OCI-LY7 (cell line): ENCODE results near the gene IL9. TPM values are rescaled to one million over a fixed set of nuclear protein-coding genes. Genes with fewer than 3 reads are reported as not detected.

ENCODE experiments used
- BruUV-seq: library from RNA; stranded (reverse); fragments of 400-500 nt; replicated peaks from 2 replicates; lab custom pipeline; 2021; lab: Mats Ljungman, UMichigan
- CTCF ChIA-PET: fragments of 300-600 bp; sonication (Branson Sonifier 250); formaldehyde crosslinking; loops from one replicate; lab custom pipeline; 2022; ENCODE audit warnings: antibody characterized with exemption; ENCODE audit not compliant: unreplicated experiment; lab: Charles Lee
- POLR2A ChIA-PET: fragments of 300-600 bp; sonication (Branson Sonifier 250); formaldehyde crosslinking; loops from one replicate; lab custom pipeline; 2022; ENCODE audit warnings: antibody characterized with exemption; lab: Charles Lee
- DNase-seq: peaks from one replicate; pipeline ENCODE4 v3.0.0-alpha.2; 2015; ENCODE audit warnings: low spot score
- H2AFZ ChIP-seq: fragments of 200-600 bp; sonication (generic), shearing (Covaris generic); 2 replicates; pipeline ENCODE4 v1.6.1; 2014; ENCODE audit warnings: mild to moderate bottlenecking, antibody characterized with exemption, low read length, moderate library complexity
- H3K27ac ChIP-seq: fragments of 200-600 bp; sonication (generic); 2 replicates; pipeline ENCODE4 v1.5.1; 2014; ENCODE audit warnings: mixed run types, low read depth, mild to moderate bottlenecking, moderate library complexity, low read length, inconsistent platforms; ENCODE audit not compliant: poor library complexity, severe bottlenecking
- H3K36me3 ChIP-seq: fragments of 200-600 bp; sonication (generic); 2 replicates; pipeline ENCODE4 v1.6.1; 2014; ENCODE audit warnings: mild to moderate bottlenecking, antibody characterized with exemption, low read length, moderate library complexity, mixed read lengths; ENCODE audit not compliant: insufficient read depth
- H3K4me1 ChIP-seq: fragments of 200-600 bp; sonication (generic); 2 replicates; pipeline ENCODE4 v1.5.1; 2014; ENCODE audit warnings: mild to moderate bottlenecking, low read length; ENCODE audit not compliant: insufficient read depth, poor library complexity, severe bottlenecking
- H3K4me2 ChIP-seq: fragments of 200-600 bp; sonication (generic); 2 replicates; pipeline ENCODE4 v1.6.1; 2014; ENCODE audit warnings: mild to moderate bottlenecking, low read length
- H3K4me3 ChIP-seq: fragments of 200-600 bp; sonication (generic); 2 replicates; pipeline ENCODE4 v1.5.1; 2014; ENCODE audit warnings: mild to moderate bottlenecking, low read depth, low read length; ENCODE audit not compliant: poor library complexity, severe bottlenecking
- H3K79me2 ChIP-seq: fragments of 200-600 bp; sonication (generic); 2 replicates; pipeline ENCODE4 v1.6.1; 2016; ENCODE audit warnings: low read depth, mild to moderate bottlenecking, low read length, moderate library complexity, mixed read lengths; ENCODE audit not compliant: insufficient read depth
- H3K9me2 ChIP-seq: fragments of 200-600 bp; sonication (generic); 2 replicates; pipeline ENCODE4 v1.6.1; 2016; ENCODE audit warnings: mild to moderate bottlenecking, low read length, mixed read lengths; ENCODE audit not compliant: insufficient read depth
- H3K9me3 ChIP-seq: fragments of 200-600 bp; sonication (generic); 2 replicates; pipeline ENCODE4 v1.6.1; 2014; ENCODE audit warnings: mild to moderate bottlenecking, mixed run types, low read length, mixed read lengths
- H4K20me1 ChIP-seq: fragments of 200-600 bp; sonication (generic); 2 replicates; pipeline ENCODE4 v1.6.1; 2014; ENCODE audit warnings: mild to moderate bottlenecking, antibody characterized with exemption, low read length, moderate library complexity, mixed read lengths; ENCODE audit not compliant: insufficient read depth
- CTCF ChIP-seq: fragments of 200-600 bp; sonication (generic); conservative IDR thresholded peaks from 2 replicates; pipeline ENCODE4 v1.5.1; 2014; ENCODE audit warnings: mild to moderate bottlenecking, antibody characterized with exemption, low read length, moderate library complexity, mixed read lengths
- EZH2phosphoT487 ChIP-seq: fragments of 200-600 bp; sonication (generic); IDR thresholded peaks from 2 replicates; pipeline ENCODE4 v1.6.1; 2018; ENCODE audit warnings: low read depth, borderline replicate concordance, mild to moderate bottlenecking, mixed run types, antibody characterized with exemption, low read length, moderate library complexity, mixed read lengths
- intact Hi-C: fragments of 100-400 bp; cut with micrococcal nuclease; formaldehyde crosslinking; loops from one replicate; pipeline ENCODE4 v1.10.0; 2022; ENCODE audit not compliant: unreplicated experiment
- total RNA-seq, 2 experiments: library from RNA; depleted of rRNA in 1 of 2; stranded (reverse); fragments of >200 nt in 1 of 2; shearing (Covaris generic) in 1 of 2; gene quantifications; 2 replicates each; pipeline ENCODE4 v1.2.3, GENCODE V29; 2014 to 2022

Gene IL9
- total RNA-seq, 2 experiments from 2014 or later: not detected

- ChIA-PET POLR2A (no interaction called here), CTCF (no interaction called here)
- no peaks in the 10 kb centered on the region for H3K4me1 ChIP-seq
- H3K4me2 ChIP-seq: no peak overlapping the region
- no TSS peak for BruUV-seq
- no peaks in the 10 kb centered on the region for H3K9me3 ChIP-seq
- TF ChIP-seq CTCF (no peak), EZH2phosphoT487 (no peak)
- intact Hi-C loops: no loop called here
- no peak for DNase-seq
- no peak overlapping the region for H3K4me3 ChIP-seq
- no peak overlapping the region for H2AFZ ChIP-seq
- H3K36me3 ChIP-seq: no peaks in the 10 kb centered on the region
- H3K79me2 ChIP-seq: no peaks in the 10 kb centered on the region
- no peaks in the 10 kb centered on the region for H3K9me2 ChIP-seq
- no peaks in the 10 kb centered on the region for H4K20me1 ChIP-seq
- no peak overlapping the region for H3K27ac ChIP-seq
Observed at GRCh38 chr5:135930029-135930948, 34.6 kb upstream of the IL9 start.

GRCh38 chr5:135921388-135921787 lies 25.7 kb upstream of the IL9 start:
- H3K4me1 ChIP-seq: no peaks in the 10 kb centered on the region
- no peaks in the 10 kb centered on the region for H3K9me2 ChIP-seq
- H2AFZ ChIP-seq: no peak overlapping the region
- intact Hi-C loops: no loop called here
- H3K36me3 ChIP-seq: no peaks in the 10 kb centered on the region
- TF ChIP-seq CTCF (no peak), EZH2phosphoT487 (no peak)
- H3K27ac ChIP-seq: no peak overlapping the region
- no peak overlapping the region for H3K4me3 ChIP-seq
- no peak for DNase-seq
- H3K4me2 ChIP-seq: no peak overlapping the region
- POLR2A ChIA-PET: interaction anchor here (1.6 kb wide), 1 partner anchor 11 kb away, joined by 4 read pairs; no protein-coding TSS in a partner anchor
- CTCF ChIA-PET: no interaction called here
- BruUV-seq: no TSS peak
- no peaks in the 10 kb centered on the region for H3K9me3 ChIP-seq
- H3K79me2 ChIP-seq: no peaks in the 10 kb centered on the region
- H4K20me1 ChIP-seq: no peaks in the 10 kb centered on the region

- Histone ChIP-seq H3K9me3 (no peaks in the 10 kb centered on the region), H2AFZ (no peak overlapping the region), H4K20me1 (no peaks in the 10 kb centered on the region), H3K36me3 (no peaks in the 10 kb centered on the region), H3K9me2 (no peaks in the 10 kb centered on the region), H3K4me2 (no peak overlapping the region), H3K79me2 (no peaks in the 10 kb centered on the region), H3K4me3 (no peak overlapping the region), H3K4me1 (no peaks in the 10 kb centered on the region), H3K27ac (no peak overlapping the region)
- ChIA-PET POLR2A (interaction anchor here (1.6 kb wide), 1 partner anchor 9 kb away, joined by 4 read pairs; no protein-coding TSS in a partner anchor), CTCF (no interaction called here)
- no peak for TF ChIP-seq CTCF
- intact Hi-C loops: no loop called here
- no TSS peak for BruUV-seq
- no peak for DNase-seq
Observed at GRCh38 chr5:135920199-135920598, 24.6 kb upstream of the IL9 start.
